H9 (cell line): Measurements from ENCODE around the gene TEX51. TPM values are rescaled to one million over a fixed set of nuclear protein-coding genes. Genes with fewer than 3 reads are reported as not detected.
A peak's percentile ranks its signal among the peaks of the same experiment; 100 is the strongest.

Experiments used
- DNase-seq: peaks from one replicate; pipeline ENCODE4 v3.0.0-alpha.2; 2017
- H2AFZ ChIP-seq: one replicate; pipeline ENCODE4 v1.6.1; 2013; ENCODE audit warnings: mild to moderate bottlenecking, low read length, control low read depth, moderate library complexity
- H2AK5ac ChIP-seq: 2 replicates; pipeline ENCODE4 v1.6.1; 2013; ENCODE audit warnings: low read length, control low read depth, mixed read lengths; ENCODE audit not compliant: insufficient read length
- H2BK120ac ChIP-seq: one replicate; pipeline ENCODE4 v1.6.1; 2013; ENCODE audit warnings: low read depth, mild to moderate bottlenecking, low read length, control low read depth, inconsistent platforms; ENCODE audit not compliant: poor library complexity, severe bottlenecking
- H2BK12ac ChIP-seq: 2 replicates; pipeline ENCODE4 v1.6.1; 2013; ENCODE audit warnings: low read length, control low read depth, mixed read lengths, low read depth; ENCODE audit not compliant: insufficient read length
- H2BK15ac ChIP-seq: 2 replicates; pipeline ENCODE4 v1.6.1; 2013; ENCODE audit warnings: low read depth, low read length, control low read depth
- H2BK20ac ChIP-seq: one replicate; pipeline ENCODE4 v1.6.1; 2013; ENCODE audit warnings: low read depth, mild to moderate bottlenecking, low read length, control low read depth, inconsistent platforms; ENCODE audit not compliant: poor library complexity, severe bottlenecking
- H2BK5ac ChIP-seq: 2 replicates; pipeline ENCODE4 v1.6.1; 2013; ENCODE audit warnings: low read length, control low read depth, mixed read lengths; ENCODE audit not compliant: insufficient read length
- H3K14ac ChIP-seq: 2 replicates; pipeline ENCODE4 v1.6.1; 2013; ENCODE audit warnings: low read length, control low read depth; ENCODE audit not compliant: insufficient read depth
- H3K18ac ChIP-seq: 2 replicates; pipeline ENCODE4 v1.6.1; 2013; ENCODE audit warnings: low read depth, mild to moderate bottlenecking, mixed read lengths, low read length, control low read depth; ENCODE audit not compliant: insufficient read length
- H3K23ac ChIP-seq: 2 replicates; pipeline ENCODE4 v1.6.1; 2013; ENCODE audit warnings: low read length, control low read depth, mixed read lengths, low read depth; ENCODE audit not compliant: insufficient read length
- H3K23me2 ChIP-seq: 2 replicates; pipeline ENCODE4 v1.6.1; 2013; ENCODE audit warnings: low read depth, mild to moderate bottlenecking, mixed read lengths, low read length, control low read depth; ENCODE audit not compliant: insufficient read length, poor library complexity, severe bottlenecking
- H3K27ac ChIP-seq: 2 replicates; pipeline ENCODE4 v1.5.1; 2013; ENCODE audit warnings: low read length, control low read depth, mixed read lengths, low read depth; ENCODE audit not compliant: insufficient read length
- H3K27me3 ChIP-seq: 2 replicates; pipeline ENCODE4 v1.6.1; 2013; ENCODE audit warnings: low read length, control low read depth, inconsistent platforms; ENCODE audit not compliant: insufficient read depth
- H3K4ac ChIP-seq: 2 replicates; pipeline ENCODE4 v1.6.1; 2013; ENCODE audit warnings: low read depth, mild to moderate bottlenecking, control low read depth, inconsistent platforms, low read length, moderate library complexity
- H3K4me1 ChIP-seq: 2 replicates; pipeline ENCODE4 v1.6.1; 2013; ENCODE audit warnings: low read length, control low read depth, inconsistent platforms; ENCODE audit not compliant: insufficient read depth
- H3K4me2 ChIP-seq: 2 replicates; pipeline ENCODE4 v1.6.1; 2013; ENCODE audit warnings: low read length, control low read depth, mixed read lengths; ENCODE audit not compliant: insufficient read length, insufficient read depth
- H3K56ac ChIP-seq: 2 replicates; pipeline ENCODE4 v1.6.1; 2013; ENCODE audit warnings: low read depth, mild to moderate bottlenecking, mixed read lengths, low read length, control low read depth; ENCODE audit not compliant: insufficient read length
- H3K79me1 ChIP-seq: 2 replicates; pipeline ENCODE4 v1.6.1; 2013; ENCODE audit warnings: low read depth, mild to moderate bottlenecking, moderate library complexity, low read length, control low read depth, inconsistent platforms; ENCODE audit not compliant: insufficient read depth, poor library complexity, severe bottlenecking
- H3K79me2 ChIP-seq: 2 replicates; pipeline ENCODE4 v1.6.1; 2013; ENCODE audit warnings: low read length, control low read depth, inconsistent platforms; ENCODE audit not compliant: insufficient read depth
- H3K9ac ChIP-seq: 2 replicates; pipeline ENCODE4 v1.6.1; 2013; ENCODE audit warnings: low read length, control low read depth, mixed read lengths; ENCODE audit not compliant: insufficient read length; ENCODE audit errors: extremely low read depth
- H3K9me3 ChIP-seq: one replicate; pipeline ENCODE4 v1.6.1; 2013; ENCODE audit warnings: low read depth, low read length, inconsistent platforms; ENCODE audit not compliant: control insufficient read depth
- H3T11ph ChIP-seq: one replicate; pipeline ENCODE4 v1.6.1; 2013; ENCODE audit warnings: mild to moderate bottlenecking, low read length, control low read depth, inconsistent platforms
- H4K20me1 ChIP-seq: one replicate; pipeline ENCODE4 v1.6.1; 2013; ENCODE audit not compliant: control insufficient read depth, insufficient read length, insufficient read depth
- H4K5ac ChIP-seq: 2 replicates; pipeline ENCODE4 v1.6.1; 2013; ENCODE audit warnings: low read depth, mild to moderate bottlenecking, mixed read lengths, low read length, control low read depth; ENCODE audit not compliant: insufficient read length
- H4K8ac ChIP-seq: replicated peaks from 2 replicates; pipeline ENCODE4 v1.6.1; 2013; ENCODE audit warnings: low read length, control low read depth, mixed read lengths, low read depth; ENCODE audit not compliant: insufficient read length
- H4K91ac ChIP-seq: 2 replicates; pipeline ENCODE4 v1.6.1; 2013; ENCODE audit warnings: low read depth, mild to moderate bottlenecking, moderate library complexity, mixed read lengths, low read length, control low read depth; ENCODE audit not compliant: insufficient read length
- H3K27ac Mint-ChIP-seq, 3 experiments: 2 replicates in 2 of 3; 3 replicates in 1 of 3; pipeline ENCODE4 v1.8.0; 2020 to 2021; ENCODE audit warnings: mixed read lengths in 3 of 3, mild to moderate bottlenecking in 1 of 3, moderate library complexity in 1 of 3
- H3K27me3 Mint-ChIP-seq: 2 replicates; pipeline ENCODE4 v1.8.0; 2021; ENCODE audit warnings: low read depth, mild to moderate bottlenecking, moderate library complexity, mixed read lengths
- H3K36me3 Mint-ChIP-seq, 3 experiments: 2 replicates in 2 of 3; 3 replicates in 1 of 3; pipeline ENCODE4 v1.8.0; 2020 to 2021; ENCODE audit warnings: low read depth in 3 of 3, mixed read lengths in 3 of 3; ENCODE audit not compliant: insufficient read depth in 1 of 3
- H3K4me1 Mint-ChIP-seq, 2 experiments: 2 replicates each; pipeline ENCODE4 v1.8.0; 2020; ENCODE audit warnings: mixed read lengths in 2 of 2
- H3K4me3 Mint-ChIP-seq, 2 experiments: 2 replicates in 1 of 2; 3 replicates in 1 of 2; pipeline ENCODE4 v1.8.0; 2020 to 2021; ENCODE audit warnings: mild to moderate bottlenecking in 2 of 2, mixed read lengths in 2 of 2, moderate library complexity in 1 of 2
- H3K9me3 Mint-ChIP-seq, 2 experiments: 2 replicates in 1 of 2; 3 replicates in 1 of 2; pipeline ENCODE4 v1.8.0; 2020; ENCODE audit warnings: mild to moderate bottlenecking in 2 of 2, mixed read lengths in 2 of 2, moderate library complexity in 1 of 2
- WGBS: extraction: QIAGEN DNeasy Blood & Tissue Kit; methylation state at CpG from one replicate; pipeline ENCODE4 v1.1.7; 2013; ENCODE audit warnings: missing lambda C conversion rate, low lambda C conversion rate, mixed read lengths; ENCODE audit not compliant: insufficient read length; ENCODE audit errors: extremely low coverage; 5-methylcytosine and 5-hydroxymethylcytosine counted together
- total RNA-seq: library from RNA; stranded (reverse); gene quantifications from 2 replicates; pipeline ENCODE4 v1.2.1, GENCODE V29; 2021
- TF ChIP-seq, protein P1 (sequence below): fragments of 200-600 bp; sonication (generic); conservative IDR thresholded peaks from 3 replicates; pipeline ENCODE4 v1.8.0; 2021; ENCODE audit warnings: antibody characterized with exemption, mild to moderate bottlenecking

Gene TEX51
- total RNA-seq, 1 experiment from 2014 or later = not detected

DNA sequence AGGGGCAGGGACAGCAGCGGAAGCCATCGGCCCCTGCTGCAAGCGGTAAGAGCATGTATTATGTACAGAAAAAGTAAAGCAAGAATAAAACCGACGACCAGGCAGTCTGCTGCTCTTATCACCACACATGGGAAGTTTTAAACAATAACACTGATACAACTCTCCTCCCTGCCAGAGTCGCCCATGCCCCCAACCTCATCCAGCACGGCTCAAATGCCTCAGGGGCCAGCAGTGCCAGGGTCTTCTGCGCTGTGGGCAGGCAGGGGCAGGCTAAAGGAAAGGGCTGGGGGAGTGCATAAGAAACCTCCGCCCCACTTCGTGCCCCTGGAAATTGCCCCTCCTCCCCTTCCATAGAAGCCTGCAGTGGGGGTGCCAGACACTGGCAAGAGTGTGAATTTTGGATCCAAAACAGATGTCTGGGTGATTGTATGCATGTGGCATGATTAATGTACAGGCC, 10.1 kb downstream of the TEX51 start:
- WGBS = no CpG with 5 or more reads among the region's 10 CpGs
- no peak overlapping the region for H3K4me3 Mint-ChIP-seq

More for the DNA sequence above, 10.1 kb downstream of the TEX51 start:
- no peak overlapping the region for H2BK20ac ChIP-seq
- DNase-seq = no peak
- no peak overlapping the region for H3K56ac ChIP-seq
- no peak overlapping the region for H2AK5ac ChIP-seq
- H3K4me1 ChIP-seq = no peaks in the 10 kb centered on the region
- no peak overlapping the region for H3K14ac ChIP-seq
- no peak overlapping the region for H3T11ph ChIP-seq
- H2AFZ ChIP-seq = no peak overlapping the region
- no peak overlapping the region for H3K9ac ChIP-seq
- no peak overlapping the region for H4K8ac ChIP-seq
- Mint-ChIP-seq H3K27ac (peak overlapping the region in 1 of 3 experiments; percentile 58; a peak in 1 of 7 replicates), H3K27me3 (peaks cover 25% of the 10 kb centered on the region), H3K4me1 (peaks cover 5 to 12% of the 10 kb centered on the region in 2 experiments; a peak in 3 of 4 replicates), H3K9me3 (peaks cover 11 to 12% of the 10 kb centered on the region in 2 experiments), H3K36me3 (peaks cover 0 to 6% (median 5%) of the 10 kb centered on the region in 3 experiments; a peak in 2 of 7 replicates)
- H3K9me3 ChIP-seq = no peaks in the 10 kb centered on the region
- H3K79me2 ChIP-seq = no peaks in the 10 kb centered on the region
- H3K4ac ChIP-seq = no peak overlapping the region
- H4K20me1 ChIP-seq = no peaks in the 10 kb centered on the region
- no peak overlapping the region for H3K27ac ChIP-seq
- H2BK12ac ChIP-seq = no peak overlapping the region
- H3K79me1 ChIP-seq = no peaks in the 10 kb centered on the region
- no peak overlapping the region for H2BK120ac ChIP-seq
- no peak overlapping the region for H3K23ac ChIP-seq
- H3K23me2 ChIP-seq = no peaks in the 10 kb centered on the region
- TF ChIP-seq, protein P1, sequence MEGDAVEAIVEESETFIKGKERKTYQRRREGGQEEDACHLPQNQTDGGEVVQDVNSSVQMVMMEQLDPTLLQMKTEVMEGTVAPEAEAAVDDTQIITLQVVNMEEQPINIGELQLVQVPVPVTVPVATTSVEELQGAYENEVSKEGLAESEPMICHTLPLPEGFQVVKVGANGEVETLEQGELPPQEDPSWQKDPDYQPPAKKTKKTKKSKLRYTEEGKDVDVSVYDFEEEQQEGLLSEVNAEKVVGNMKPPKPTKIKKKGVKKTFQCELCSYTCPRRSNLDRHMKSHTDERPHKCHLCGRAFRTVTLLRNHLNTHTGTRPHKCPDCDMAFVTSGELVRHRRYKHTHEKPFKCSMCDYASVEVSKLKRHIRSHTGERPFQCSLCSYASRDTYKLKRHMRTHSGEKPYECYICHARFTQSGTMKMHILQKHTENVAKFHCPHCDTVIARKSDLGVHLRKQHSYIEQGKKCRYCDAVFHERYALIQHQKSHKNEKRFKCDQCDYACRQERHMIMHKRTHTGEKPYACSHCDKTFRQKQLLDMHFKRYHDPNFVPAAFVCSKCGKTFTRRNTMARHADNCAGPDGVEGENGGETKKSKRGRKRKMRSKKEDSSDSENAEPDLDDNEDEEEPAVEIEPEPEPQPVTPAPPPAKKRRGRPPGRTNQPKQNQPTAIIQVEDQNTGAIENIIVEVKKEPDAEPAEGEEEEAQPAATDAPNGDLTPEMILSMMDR = no peak
- H3K27me3 ChIP-seq = no peaks in the 10 kb centered on the region
- no peak overlapping the region for H2BK15ac ChIP-seq
- H2BK5ac ChIP-seq = no peak overlapping the region
- H4K91ac ChIP-seq = no peak overlapping the region
- no peak overlapping the region for H3K4me2 ChIP-seq
- H4K5ac ChIP-seq = no peak overlapping the region
- no peak overlapping the region for H3K18ac ChIP-seq
